Placental epithelial cell (primary cell): ENCODE results near the gene FAM199X. TPM values are rescaled to one million over a fixed set of nuclear protein-coding genes. Genes with fewer than 3 reads are reported as not detected.

Source experiments
- total RNA-seq: library from RNA; depleted of rRNA; stranded (reverse); fragments of >200 nt; gene quantifications from 2 replicates; pipeline ENCODE4 v1.2.3, GENCODE V29; 2012

The FAM199X gene
- total RNA-seq = 18.1 and 28.2 TPM in 2 replicates

DNA sequence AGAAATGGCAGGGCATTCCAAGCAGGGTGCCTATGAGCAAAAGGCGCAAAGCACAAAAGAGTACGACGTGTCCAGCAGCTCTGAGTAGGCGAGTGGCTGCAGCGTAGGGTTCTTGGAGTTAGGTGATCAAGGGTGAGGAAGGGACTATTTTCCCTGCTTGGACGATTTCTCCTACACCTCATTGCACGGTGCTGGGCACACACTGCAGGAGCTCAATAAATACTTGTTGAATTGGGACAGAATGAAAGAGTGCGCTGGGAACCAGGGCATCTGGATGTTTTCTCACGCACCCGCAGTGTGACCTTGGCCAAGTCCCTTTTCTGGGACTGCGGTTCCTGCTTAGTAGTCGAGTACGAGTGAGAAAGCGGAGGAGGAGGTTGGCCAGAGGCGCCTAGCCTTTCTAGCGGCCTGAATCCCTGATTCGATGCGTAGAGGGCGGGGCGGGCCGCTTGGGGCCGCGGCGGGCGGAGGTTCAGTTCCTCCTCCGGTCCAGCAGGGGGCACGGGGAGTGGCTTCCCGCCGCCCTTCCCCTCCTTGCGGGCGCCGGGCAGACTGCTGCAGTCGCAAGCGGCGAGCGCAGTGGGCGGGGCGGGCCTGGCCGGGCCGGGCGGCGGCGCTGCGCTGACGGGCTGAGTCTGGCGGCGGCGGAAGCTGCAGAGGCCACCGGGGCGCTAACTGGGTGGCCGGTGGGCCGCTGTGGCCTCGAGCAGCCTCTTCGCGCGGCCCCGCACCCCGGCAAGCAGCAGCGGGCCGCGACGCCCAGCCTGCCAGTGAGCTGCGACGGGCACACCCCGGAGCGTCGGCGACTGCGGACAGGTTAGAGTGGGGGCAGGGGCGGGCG lies at the start of gene FAM199X:
FAM199X (plus strand) TSS at position 560 of the 841 bp plus-strand sequence. CDS start 333 bp downstream, outside the sequence.

DNA sequence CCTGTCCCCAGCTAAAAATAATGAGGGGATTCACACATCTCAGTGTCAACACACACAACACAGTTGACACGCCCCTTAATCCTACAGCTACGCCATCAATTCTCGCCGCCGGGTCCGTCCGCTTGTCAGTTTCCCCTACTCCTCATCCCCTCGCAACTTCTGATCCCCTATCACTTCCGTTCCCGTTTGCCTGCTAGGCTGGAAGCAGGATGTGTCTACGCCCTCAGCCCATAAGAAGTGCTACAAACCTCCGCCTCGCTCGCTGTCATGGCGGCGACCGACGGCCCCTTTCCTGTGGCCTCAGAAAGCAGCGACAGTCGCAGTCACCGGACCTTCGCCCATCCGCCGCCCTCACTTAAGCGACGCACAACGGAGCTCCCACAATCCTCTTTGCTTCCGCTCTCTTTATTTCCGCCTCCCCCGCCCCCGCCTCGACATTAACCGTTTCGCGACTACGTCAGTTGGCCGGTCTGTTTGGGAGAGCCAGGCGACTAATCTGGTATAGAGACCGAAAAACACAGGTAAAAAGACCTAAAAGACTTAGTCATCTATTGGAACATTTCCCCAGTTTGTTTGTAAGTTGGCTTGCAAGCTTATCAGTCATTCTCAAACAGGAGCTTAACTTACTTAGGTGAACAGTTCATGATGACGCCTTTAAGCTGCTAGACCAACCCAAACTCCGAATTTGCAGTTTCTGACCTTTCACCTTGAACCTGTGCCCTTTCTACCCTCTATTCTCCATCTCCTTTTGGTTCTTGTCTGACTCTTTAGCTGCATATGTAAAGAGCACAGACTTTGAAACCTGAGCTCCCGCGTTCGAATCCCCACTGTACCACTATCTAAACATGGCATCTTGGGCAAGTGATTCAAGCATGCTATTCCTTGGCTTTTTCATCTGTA lies 9.4 kb upstream of the FAM199X start, which contains the start of gene SLC25A53:
SLC25A53 (minus strand) TSS at position 380 of the 900 bp plus-strand sequence. CDS start 51,752 bp downstream, outside the sequence.

Other genes with a start within 250 kb of the FAM199X start
- 7.9 and 9.3 TPM in 2 replicates for gene TMSB15B, start 203.8 kb upstream of the FAM199X start, total RNA-seq
- gene H2BW1, start 152.7 kb upstream of the FAM199X start, total RNA-seq = not detected in 2 replicates
- not detected in 2 replicates for gene H2BW2, start 126.5 kb upstream of the FAM199X start, total RNA-seq
- 2.8 and 7.9 TPM in 2 replicates for gene TMSB15C, start 90.2 kb upstream of the FAM199X start, total RNA-seq
- gene ZCCHC18, start 53.9 kb upstream of the FAM199X start, total RNA-seq = not detected in 2 replicates
- 5.3 and 11.0 TPM in 2 replicates for gene SLC25A53, start 9.4 kb upstream of the FAM199X start, total RNA-seq
- gene ESX1, start 88.5 kb downstream of the FAM199X start, total RNA-seq = not detected in 2 replicates